Prostate gland (tissue), 2 donors: ENCODE data around the gene BACE2.

ENCODE experiments used
- POLR2A ChIP-seq: fragments of 450-650 bp; IDR thresholded peaks from one replicate; pipeline ENCODE4 v1.6.1; 2016; ENCODE audit warnings: antibody characterized with exemption, mild to moderate bottlenecking
- TF ChIP-seq, protein P1 (sequence below), 4 experiments: fragments of 200-600 bp in 2 of 4; fragments of 450-650 bp in 2 of 4; sonication (generic) in 2 of 4; IDR thresholded peaks; 1 replicate in 3 of 4; 2 replicates in 1 of 4; pipeline ENCODE4 v1.5.1; 2016 to 2019; ENCODE audit warnings: antibody characterized with exemption in 4 of 4, mild to moderate bottlenecking in 2 of 4, moderate library complexity in 2 of 4

- TF ChIP-seq, protein P1, sequence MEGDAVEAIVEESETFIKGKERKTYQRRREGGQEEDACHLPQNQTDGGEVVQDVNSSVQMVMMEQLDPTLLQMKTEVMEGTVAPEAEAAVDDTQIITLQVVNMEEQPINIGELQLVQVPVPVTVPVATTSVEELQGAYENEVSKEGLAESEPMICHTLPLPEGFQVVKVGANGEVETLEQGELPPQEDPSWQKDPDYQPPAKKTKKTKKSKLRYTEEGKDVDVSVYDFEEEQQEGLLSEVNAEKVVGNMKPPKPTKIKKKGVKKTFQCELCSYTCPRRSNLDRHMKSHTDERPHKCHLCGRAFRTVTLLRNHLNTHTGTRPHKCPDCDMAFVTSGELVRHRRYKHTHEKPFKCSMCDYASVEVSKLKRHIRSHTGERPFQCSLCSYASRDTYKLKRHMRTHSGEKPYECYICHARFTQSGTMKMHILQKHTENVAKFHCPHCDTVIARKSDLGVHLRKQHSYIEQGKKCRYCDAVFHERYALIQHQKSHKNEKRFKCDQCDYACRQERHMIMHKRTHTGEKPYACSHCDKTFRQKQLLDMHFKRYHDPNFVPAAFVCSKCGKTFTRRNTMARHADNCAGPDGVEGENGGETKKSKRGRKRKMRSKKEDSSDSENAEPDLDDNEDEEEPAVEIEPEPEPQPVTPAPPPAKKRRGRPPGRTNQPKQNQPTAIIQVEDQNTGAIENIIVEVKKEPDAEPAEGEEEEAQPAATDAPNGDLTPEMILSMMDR (IDR thresholded peaks at IDR 0.05), result no peak
- no peak for TF ChIP-seq POLR2A
Observed at GRCh38 chr21:41267346-41267745, 99.4 kb downstream of the BACE2 start.
